ENCODE results near the gene STAT5A. TPM values are rescaled to one million over a fixed set of nuclear protein-coding genes. Genes with fewer than 3 reads are reported as not detected.

The STAT5A gene
- total and polyA plus RNA-seq, 9 of the 15 experiments (the other 6 are each of a cell fraction or from before 2014, with no cell fraction given), result 79.9 to 415 (median 196) TPM

DNA sequence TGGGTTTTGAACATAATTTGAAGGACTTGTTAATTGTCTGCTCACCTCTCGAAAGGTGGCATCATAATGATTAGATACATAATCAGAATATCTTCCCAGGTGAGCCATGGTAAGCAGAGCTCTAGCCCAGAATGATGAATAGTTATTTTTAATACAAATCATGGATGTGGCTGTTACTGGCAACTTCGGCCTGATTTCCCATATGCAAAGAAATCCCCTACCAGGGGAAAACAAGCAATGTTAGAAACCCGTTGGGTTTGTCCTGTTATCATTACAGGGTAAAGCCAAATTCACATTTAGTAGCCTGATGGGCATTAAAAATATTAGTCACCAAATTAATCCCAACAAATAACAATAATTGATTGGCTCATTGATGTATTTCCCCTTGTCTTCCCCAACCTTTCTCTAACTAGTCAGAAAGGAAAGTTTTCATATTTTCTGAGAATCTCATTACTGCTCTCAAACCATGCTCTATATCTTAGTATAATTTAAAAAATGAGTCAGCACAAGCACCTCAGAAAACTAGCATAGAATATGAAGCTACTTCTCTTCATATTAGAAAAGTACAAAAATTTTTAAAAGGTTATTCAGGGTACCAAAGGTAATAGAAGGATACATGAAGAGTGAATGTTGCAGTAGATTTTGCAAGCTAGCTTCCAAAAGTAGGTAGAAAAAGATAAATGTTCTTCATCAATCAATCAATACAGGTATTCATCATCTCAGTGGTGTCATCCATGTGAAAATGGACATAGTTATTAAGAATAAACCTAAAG lies 17.1 kb upstream of the STAT5A start:
- in situ Hi-C loops (cut with MboI) (no loop called here), intact Hi-C loops (cut with micrococcal nuclease) (no loop called here)
- H3K27me3 ChIP-seq (ENCODE audit: control insufficient read depth in 2 of 2, insufficient read depth in 2 of 2, low read length in 2 of 2), result no peaks in the 10 kb centered on the region
- H3K9me1 ChIP-seq (ENCODE audit: control insufficient read depth, insufficient read depth, low read length), result no peaks in the 10 kb centered on the region
- no peaks in the 10 kb centered on the region for H4K20me1 ChIP-seq (replicated peaks; ENCODE audit: control insufficient read depth, insufficient read depth, low read length)
- peak overlapping the region; percentile 93 for H3K27ac ChIP-seq (ENCODE audit: extremely low read depth, low read depth, low read length)
- peaks cover 51% of the 10 kb centered on the region for H3K36me3 ChIP-seq (ENCODE audit: control insufficient read depth, insufficient read depth, low read length)
- FAIRE-seq (no peak), DNase-seq (ENCODE audit: extremely low read depth in 1 of 4, low spot score in 3 of 4) (no peak), ATAC-seq (no peak)
- peaks cover 15 to 18% of the 10 kb centered on the region in 2 experiments; a peak in 4 of 5 replicates for H3K4me1 ChIP-seq (replicated peaks in 1 of 2; ENCODE audit: control insufficient read depth in 2 of 2, insufficient read depth in 2 of 2, low read length in 2 of 2)
- peaks cover 99% of the 10 kb centered on the region for H3K79me2 ChIP-seq (ENCODE audit: control insufficient read depth, insufficient read depth, low read length)
- H3K9ac ChIP-seq (ENCODE audit: insufficient read depth in 1 of 2, low read depth in 2 of 2, low read length in 2 of 2), result peak overlapping the region in 1 of 2 experiments; percentile 84; a peak in 3 of 4 replicates
- CTCF ChIA-PET (ENCODE audit: low intra/inter-chr PET ratio), result no interaction called here
- no TSS peak for BruUV-seq (replicated peaks)
- 7% methylated on average over 3 of the region's 3 CpGs for WGBS (ENCODE audit: insufficient coverage, low coverage, missing lambda C conversion rate)
- POLR2A ChIA-PET, result interaction anchor here (0.6 to 5.2 kb wide), 8 partner anchors 8 to 1764 kb away, joined by 3 to 41 read pairs (median 3); no protein-coding TSS in a partner anchor
- H3K4me3 ChIP-seq, result peak overlapping the region; percentile 81
- H3K4me2 ChIP-seq (ENCODE audit: insufficient read depth, low read length), result peak overlapping the region; percentile 95
- H3K9me3 ChIP-seq (replicated peaks; ENCODE audit: control insufficient read depth, insufficient read depth, low read depth, low read length), result no peaks in the 10 kb centered on the region
- H2AFZ ChIP-seq (ENCODE audit: low read depth, low read length), result no peak overlapping the region
- TF ChIP-seq, protein P1, sequence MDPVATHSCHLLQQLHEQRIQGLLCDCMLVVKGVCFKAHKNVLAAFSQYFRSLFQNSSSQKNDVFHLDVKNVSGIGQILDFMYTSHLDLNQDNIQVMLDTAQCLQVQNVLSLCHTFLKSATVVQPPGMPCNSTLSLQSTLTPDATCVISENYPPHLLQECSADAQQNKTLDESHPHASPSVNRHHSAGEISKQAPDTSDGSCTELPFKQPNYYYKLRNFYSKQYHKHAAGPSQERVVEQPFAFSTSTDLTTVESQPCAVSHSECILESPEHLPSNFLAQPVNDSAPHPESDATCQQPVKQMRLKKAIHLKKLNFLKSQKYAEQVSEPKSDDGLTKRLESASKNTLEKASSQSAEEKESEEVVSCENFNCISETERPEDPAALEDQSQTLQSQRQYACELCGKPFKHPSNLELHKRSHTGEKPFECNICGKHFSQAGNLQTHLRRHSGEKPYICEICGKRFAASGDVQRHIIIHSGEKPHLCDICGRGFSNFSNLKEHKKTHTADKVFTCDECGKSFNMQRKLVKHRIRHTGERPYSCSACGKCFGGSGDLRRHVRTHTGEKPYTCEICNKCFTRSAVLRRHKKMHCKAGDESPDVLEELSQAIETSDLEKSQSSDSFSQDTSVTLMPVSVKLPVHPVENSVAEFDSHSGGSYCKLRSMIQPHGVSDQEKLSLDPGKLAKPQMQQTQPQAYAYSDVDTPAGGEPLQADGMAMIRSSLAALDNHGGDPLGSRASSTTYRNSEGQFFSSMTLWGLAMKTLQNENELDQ (CRISPR knock-in tag; IDR thresholded peaks at IDR 0.05; ENCODE audit: borderline replicate concordance), result no peak
- TF ChIP-seq SMAD1 (IDR thresholded peaks at IDR 0.05; ENCODE audit: low read depth, low read length, partially characterized antibody) (no peak), POLR2H (tag; IDR thresholded peaks at IDR 0.05; ENCODE audit: low read depth) (0 out of 2 replicates have a peak, but pooled peaks have one; percentile 56), RBM25 (IDR thresholded peaks at IDR 0.05; ENCODE audit: low read depth, low read length, severe bottlenecking) (no peak), GABPA (tag; conservative IDR thresholded peaks at IDR 0.05; ENCODE audit: low read depth) (no peak), NFRKB (IDR thresholded peaks at IDR 0.05; ENCODE audit: low read depth) (no peak), ZNF75A (CRISPR knock-in tag; IDR thresholded peaks at IDR 0.05) (no peak), ILK (tag; IDR thresholded peaks at IDR 0.05; ENCODE audit: borderline replicate concordance, low read depth) (no peak), EGR1 (conservative IDR thresholded peaks at IDR 0.05) (no peak)
- TF ChIP-seq, protein P2, sequence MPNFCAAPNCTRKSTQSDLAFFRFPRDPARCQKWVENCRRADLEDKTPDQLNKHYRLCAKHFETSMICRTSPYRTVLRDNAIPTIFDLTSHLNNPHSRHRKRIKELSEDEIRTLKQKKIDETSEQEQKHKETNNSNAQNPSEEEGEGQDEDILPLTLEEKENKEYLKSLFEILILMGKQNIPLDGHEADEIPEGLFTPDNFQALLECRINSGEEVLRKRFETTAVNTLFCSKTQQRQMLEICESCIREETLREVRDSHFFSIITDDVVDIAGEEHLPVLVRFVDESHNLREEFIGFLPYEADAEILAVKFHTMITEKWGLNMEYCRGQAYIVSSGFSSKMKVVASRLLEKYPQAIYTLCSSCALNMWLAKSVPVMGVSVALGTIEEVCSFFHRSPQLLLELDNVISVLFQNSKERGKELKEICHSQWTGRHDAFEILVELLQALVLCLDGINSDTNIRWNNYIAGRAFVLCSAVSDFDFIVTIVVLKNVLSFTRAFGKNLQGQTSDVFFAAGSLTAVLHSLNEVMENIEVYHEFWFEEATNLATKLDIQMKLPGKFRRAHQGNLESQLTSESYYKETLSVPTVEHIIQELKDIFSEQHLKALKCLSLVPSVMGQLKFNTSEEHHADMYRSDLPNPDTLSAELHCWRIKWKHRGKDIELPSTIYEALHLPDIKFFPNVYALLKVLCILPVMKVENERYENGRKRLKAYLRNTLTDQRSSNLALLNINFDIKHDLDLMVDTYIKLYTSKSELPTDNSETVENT (CRISPR knock-in tag; IDR thresholded peaks at IDR 0.05), result no peak
- TF ChIP-seq, protein P3, sequence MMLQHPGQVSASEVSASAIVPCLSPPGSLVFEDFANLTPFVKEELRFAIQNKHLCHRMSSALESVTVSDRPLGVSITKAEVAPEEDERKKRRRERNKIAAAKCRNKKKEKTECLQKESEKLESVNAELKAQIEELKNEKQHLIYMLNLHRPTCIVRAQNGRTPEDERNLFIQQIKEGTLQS (IDR thresholded peaks at IDR 0.05), result 0 out of 2 replicates have a peak, but pooled peaks have one; percentile 12
- TF ChIP-seq, protein P3 (CRISPR knock-in tag; conservative IDR thresholded peaks at IDR 0.05), result no peak
- TF ChIP-seq, protein P4, sequence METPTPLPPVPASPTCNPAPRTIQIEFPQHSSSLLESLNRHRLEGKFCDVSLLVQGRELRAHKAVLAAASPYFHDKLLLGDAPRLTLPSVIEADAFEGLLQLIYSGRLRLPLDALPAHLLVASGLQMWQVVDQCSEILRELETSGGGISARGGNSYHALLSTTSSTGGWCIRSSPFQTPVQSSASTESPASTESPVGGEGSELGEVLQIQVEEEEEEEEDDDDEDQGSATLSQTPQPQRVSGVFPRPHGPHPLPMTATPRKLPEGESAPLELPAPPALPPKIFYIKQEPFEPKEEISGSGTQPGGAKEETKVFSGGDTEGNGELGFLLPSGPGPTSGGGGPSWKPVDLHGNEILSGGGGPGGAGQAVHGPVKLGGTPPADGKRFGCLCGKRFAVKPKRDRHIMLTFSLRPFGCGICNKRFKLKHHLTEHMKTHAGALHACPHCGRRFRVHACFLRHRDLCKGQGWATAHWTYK (CRISPR knock-in tag; IDR thresholded peaks at IDR 0.05), result no peak

All from K562 (cell line).